ENCODE results near the gene NEAT1. TPM values are rescaled to one million over a fixed set of nuclear protein-coding genes. Genes with fewer than 3 reads are reported as not detected.

NEAT1 gene
- total and polyA plus RNA-seq, 9 of the 15 experiments (the other 6 are each of a cell fraction or from before 2014, with no cell fraction given) = 20.1 to 389 (median 62.8) TPM

DNA sequence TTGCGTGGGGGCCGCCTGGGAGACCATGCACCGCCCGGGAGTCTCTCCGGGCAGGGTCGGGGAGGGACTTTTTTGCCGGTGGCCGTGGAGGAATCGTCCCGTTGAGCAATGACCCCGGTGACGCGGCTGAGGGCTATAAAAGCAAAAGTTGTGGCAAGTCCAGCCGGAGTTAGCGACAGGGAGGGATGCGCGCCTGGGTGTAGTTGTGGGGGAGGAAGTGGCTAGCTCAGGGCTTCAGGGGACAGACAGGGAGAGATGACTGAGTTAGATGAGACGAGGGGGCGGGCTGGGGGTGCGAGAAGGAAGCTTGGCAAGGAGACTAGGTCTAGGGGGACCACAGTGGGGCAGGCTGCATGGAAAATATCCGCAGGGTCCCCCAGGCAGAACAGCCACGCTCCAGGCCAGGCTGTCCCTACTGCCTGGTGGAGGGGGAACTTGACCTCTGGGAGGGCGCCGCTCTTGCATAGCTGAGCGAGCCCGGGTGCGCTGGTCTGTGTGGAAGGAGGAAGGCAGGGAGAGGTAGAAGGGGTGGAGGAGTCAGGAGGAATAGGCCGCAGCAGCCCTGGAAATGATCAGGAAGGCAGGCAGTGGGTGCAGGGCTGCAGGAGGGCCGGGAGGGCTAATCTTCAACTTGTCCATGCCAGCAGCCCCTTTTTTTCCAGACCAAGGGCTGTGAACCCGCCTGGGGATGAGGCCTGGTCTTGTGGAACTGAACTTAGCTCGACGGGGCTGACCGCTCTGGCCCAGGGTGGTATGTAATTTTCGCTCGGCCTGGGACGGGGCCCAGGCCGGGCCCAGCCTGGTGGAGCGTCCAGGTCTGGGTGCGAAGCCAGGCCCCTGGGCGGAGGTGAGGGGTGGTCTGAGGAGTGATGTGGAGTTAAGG lies at the start of gene NEAT1 (continued):
- TF ChIP-seq, protein P1, sequence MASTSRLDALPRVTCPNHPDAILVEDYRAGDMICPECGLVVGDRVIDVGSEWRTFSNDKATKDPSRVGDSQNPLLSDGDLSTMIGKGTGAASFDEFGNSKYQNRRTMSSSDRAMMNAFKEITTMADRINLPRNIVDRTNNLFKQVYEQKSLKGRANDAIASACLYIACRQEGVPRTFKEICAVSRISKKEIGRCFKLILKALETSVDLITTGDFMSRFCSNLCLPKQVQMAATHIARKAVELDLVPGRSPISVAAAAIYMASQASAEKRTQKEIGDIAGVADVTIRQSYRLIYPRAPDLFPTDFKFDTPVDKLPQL (IDR thresholded peaks at IDR 0.05; ENCODE audit: extremely low read depth, insufficient read length) = peak; percentile 89
- peak; percentile 93 for TF ChIP-seq HMGN3 (IDR thresholded peaks at IDR 0.05; ENCODE audit: borderline replicate concordance, extremely low read depth, insufficient read length, low read depth, low read length)
- peak; percentile 100 for TF ChIP-seq RBM22 (IDR thresholded peaks at IDR 0.05; ENCODE audit: low read depth, low read length, poor library complexity, severe bottlenecking)
- peak; percentile 94 for TF ChIP-seq ZBTB7A (IDR thresholded peaks at IDR 0.05; ENCODE audit: borderline replicate concordance, control insufficient read depth, low read depth, low read length)
- TF ChIP-seq, protein P2, sequence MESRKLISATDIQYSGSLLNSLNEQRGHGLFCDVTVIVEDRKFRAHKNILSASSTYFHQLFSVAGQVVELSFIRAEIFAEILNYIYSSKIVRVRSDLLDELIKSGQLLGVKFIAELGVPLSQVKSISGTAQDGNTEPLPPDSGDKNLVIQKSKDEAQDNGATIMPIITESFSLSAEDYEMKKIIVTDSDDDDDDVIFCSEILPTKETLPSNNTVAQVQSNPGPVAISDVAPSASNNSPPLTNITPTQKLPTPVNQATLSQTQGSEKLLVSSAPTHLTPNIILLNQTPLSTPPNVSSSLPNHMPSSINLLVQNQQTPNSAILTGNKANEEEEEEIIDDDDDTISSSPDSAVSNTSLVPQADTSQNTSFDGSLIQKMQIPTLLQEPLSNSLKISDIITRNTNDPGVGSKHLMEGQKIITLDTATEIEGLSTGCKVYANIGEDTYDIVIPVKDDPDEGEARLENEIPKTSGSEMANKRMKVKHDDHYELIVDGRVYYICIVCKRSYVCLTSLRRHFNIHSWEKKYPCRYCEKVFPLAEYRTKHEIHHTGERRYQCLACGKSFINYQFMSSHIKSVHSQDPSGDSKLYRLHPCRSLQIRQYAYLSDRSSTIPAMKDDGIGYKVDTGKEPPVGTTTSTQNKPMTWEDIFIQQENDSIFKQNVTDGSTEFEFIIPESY (CRISPR knock-in tag; IDR thresholded peaks at IDR 0.05) = no peak
- TF ChIP-seq ERF (CRISPR knock-in tag; IDR thresholded peaks at IDR 0.05) = peak; percentile 100
- no peak; the same call in 1 of the 2 replicates for TF ChIP-seq ZNF175 (CRISPR knock-in tag; IDR thresholded peaks at IDR 0.05; ENCODE audit: low read depth)
- TF ChIP-seq SMARCC2 (IDR thresholded peaks at IDR 0.05; ENCODE audit: low read depth) = 0 out of 2 replicates have a peak, but pooled peaks have one; percentile 34
- TF ChIP-seq HEY1 (CRISPR knock-in tag; IDR thresholded peaks at IDR 0.05; ENCODE audit: borderline replicate concordance) = peak; percentile 100
- no peak for TF ChIP-seq IFI16 (CRISPR knock-in tag; IDR thresholded peaks at IDR 0.05)
- TF ChIP-seq, protein P3, sequence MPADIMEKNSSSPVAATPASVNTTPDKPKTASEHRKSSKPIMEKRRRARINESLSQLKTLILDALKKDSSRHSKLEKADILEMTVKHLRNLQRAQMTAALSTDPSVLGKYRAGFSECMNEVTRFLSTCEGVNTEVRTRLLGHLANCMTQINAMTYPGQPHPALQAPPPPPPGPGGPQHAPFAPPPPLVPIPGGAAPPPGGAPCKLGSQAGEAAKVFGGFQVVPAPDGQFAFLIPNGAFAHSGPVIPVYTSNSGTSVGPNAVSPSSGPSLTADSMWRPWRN (IDR thresholded peaks at IDR 0.05; ENCODE audit: low read depth) = peak; percentile 33; the same call in 1 of the 2 replicates
- peak; percentile 77 for TF ChIP-seq ZNF12 (CRISPR knock-in tag; IDR thresholded peaks at IDR 0.05)
- TF ChIP-seq YBX1 (IDR thresholded peaks at IDR 0.05) = no peak
- TF ChIP-seq ZNF224 (CRISPR knock-in tag; IDR thresholded peaks at IDR 0.05) = peak; percentile 83; the same call in 1 of the 2 replicates
- no peak for TF ChIP-seq NCOA6 (IDR thresholded peaks at IDR 0.05)
- TF ChIP-seq, protein P4, sequence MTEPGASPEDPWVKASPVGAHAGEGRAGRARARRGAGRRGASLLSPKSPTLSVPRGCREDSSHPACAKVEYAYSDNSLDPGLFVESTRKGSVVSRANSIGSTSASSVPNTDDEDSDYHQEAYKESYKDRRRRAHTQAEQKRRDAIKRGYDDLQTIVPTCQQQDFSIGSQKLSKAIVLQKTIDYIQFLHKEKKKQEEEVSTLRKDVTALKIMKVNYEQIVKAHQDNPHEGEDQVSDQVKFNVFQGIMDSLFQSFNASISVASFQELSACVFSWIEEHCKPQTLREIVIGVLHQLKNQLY (CRISPR knock-in tag; conservative IDR thresholded peaks at IDR 0.05) = peak in 1 of 2 experiments; percentile 99; a peak in 2 of 4 replicates
- TF ChIP-seq ELF1 (tag; IDR thresholded peaks at IDR 0.05) = no peak
- no peak for TF ChIP-seq KAT8 (IDR thresholded peaks at IDR 0.05; ENCODE audit: low read depth)
- TF ChIP-seq NONO (IDR thresholded peaks at IDR 0.05; ENCODE audit: low read depth in 2 of 2, low read length in 1 of 2) = peak in 1 of 2 experiments; percentile 62; a peak in 1 of 4 replicates
- TF ChIP-seq, protein P5, sequence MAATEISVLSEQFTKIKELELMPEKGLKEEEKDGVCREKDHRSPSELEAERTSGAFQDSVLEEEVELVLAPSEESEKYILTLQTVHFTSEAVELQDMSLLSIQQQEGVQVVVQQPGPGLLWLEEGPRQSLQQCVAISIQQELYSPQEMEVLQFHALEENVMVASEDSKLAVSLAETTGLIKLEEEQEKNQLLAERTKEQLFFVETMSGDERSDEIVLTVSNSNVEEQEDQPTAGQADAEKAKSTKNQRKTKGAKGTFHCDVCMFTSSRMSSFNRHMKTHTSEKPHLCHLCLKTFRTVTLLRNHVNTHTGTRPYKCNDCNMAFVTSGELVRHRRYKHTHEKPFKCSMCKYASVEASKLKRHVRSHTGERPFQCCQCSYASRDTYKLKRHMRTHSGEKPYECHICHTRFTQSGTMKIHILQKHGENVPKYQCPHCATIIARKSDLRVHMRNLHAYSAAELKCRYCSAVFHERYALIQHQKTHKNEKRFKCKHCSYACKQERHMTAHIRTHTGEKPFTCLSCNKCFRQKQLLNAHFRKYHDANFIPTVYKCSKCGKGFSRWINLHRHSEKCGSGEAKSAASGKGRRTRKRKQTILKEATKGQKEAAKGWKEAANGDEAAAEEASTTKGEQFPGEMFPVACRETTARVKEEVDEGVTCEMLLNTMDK (IDR thresholded peaks at IDR 0.05; ENCODE audit: borderline replicate concordance, insufficient read depth, low read depth, low read length, poor library complexity, severe bottlenecking) = no peak

Data from K562 (cell line).